Uterus (tissue), 2 donors: ENCODE results near the gene SYNJ1.

Experiments used
- CTCF ChIP-seq, 4 experiments: fragments of 200-600 bp in 2 of 4; fragments of 450-650 bp in 2 of 4; sonication (generic) in 2 of 4; IDR thresholded peaks; one replicate each; pipeline ENCODE4 v1.5.1; 2016 to 2019; ENCODE audit warnings: antibody characterized with exemption in 4 of 4, mild to moderate bottlenecking in 2 of 4, moderate library complexity in 1 of 4
- POLR2A ChIP-seq, 2 donors: fragments of 450-650 bp; IDR thresholded peaks; one replicate each; pipeline ENCODE4 v1.6.1; 2016; ENCODE audit warnings: antibody characterized with exemption in 2 of 2, mild to moderate bottlenecking in 1 of 2, moderate library complexity in 1 of 2

GRCh38 chr21:32604464-32604863 is 123.3 kb downstream of the SYNJ1 start:
- no peak for TF ChIP-seq CTCF (IDR thresholded peaks at IDR 0.05)
- TF ChIP-seq POLR2A (IDR thresholded peaks at IDR 0.05): no peak
